Posterior cingulate gyrus (tissue), 11 donors: ENCODE results near the gene FAM120B.
"Not testable (repeated sequence)": the region's sequence is repeated elsewhere in the genome, so short reads cannot be mapped to it uniquely, and the experiment has no call there.

Experiments
- DNase-seq, 10 donors: peaks; one replicate each; pipeline versions ENCODE4 v3.0.0 to v3.0.0-alpha.2; 2020 to 2021; ENCODE audit warnings: mixed read lengths in 3 of 10
- intact Hi-C: fragments of 100-400 bp; cut with DNase I; formaldehyde crosslinking; loops from one replicate; pipeline ENCODE4 v1.15.1; 2023

Gene FAM120B

DNA sequence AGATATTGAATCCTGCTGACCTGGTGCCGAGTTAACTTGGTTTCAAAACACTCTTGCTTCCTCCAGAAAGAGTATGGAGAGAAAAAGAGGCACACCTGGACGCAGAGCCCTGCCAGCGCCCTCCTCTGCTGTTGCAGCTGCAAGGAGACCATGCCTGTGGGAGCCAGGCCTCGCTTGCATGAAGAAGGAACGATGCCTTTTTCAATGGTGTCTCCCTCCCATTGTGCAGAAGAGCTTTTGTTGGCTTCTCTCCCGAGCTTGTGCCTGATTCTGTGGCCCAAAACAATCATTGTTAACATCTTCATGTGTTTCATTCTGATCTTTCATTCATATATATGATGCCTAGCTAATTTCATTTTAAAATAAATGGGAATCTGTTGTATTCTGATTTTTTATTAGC, 98.1 kb downstream of the FAM120B start:
- intact Hi-C loops, result no loop called here
- peak in 2 of 10 donors; percentile 32 to 85 for DNase-seq

DNA sequence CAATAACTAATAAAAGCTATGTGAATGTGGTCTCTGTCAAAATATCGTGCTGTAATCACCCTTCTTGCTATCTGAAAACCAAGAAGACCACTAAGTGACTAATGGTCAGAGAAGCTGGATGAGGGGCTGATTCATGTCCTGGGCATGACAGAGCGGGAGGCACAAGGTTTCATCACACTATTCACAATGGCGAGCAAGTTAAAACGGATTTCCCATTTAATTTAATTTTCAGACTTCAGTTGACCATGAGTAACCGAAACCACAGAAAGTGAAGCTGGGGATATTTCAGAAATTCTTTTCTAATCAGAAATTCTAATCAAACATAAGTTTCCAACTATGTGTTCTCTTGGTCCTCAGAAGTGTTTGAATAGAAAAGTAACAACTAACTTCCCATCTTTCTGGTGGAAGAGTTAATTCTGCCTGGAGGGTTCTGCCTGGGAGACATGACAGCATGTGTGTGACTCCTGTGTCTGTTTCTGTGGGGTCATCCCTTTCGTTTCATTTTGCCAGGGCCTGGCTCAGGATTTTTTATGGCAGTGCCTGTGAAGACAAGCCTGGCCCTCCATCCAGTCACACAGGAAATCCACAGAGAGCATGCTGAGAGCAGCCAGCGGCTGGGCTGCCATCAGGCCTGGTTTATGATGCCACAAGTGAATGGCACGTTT, 98.9 kb downstream of the FAM120B start:
- intact Hi-C loops, result no loop called here

DNA sequence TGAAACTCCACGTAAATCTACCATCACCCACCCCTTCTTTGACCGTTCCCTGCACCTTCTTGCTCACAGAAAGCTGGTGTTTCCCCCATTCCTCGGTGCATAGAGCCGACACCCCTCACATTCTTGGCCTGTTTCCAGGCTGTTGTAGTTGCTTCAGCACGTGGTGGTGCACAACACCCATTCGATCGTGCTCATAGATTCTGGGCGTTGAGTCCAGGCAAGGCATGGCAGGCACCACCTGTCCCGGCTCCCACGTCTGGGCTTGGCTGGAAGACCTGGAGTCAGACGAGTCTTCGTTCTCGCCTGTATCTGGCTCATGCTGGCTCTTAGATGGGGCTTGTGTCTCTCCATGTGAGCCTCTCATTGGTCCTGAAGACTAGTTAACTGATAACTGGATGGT, 100.6 kb downstream of the FAM120B start:
- DNase-seq, result no peak
- intact Hi-C loops, result no loop called here

More for the DNA sequence above, 98.9 kb downstream of the FAM120B start:
- no peak for DNase-seq

DNA sequence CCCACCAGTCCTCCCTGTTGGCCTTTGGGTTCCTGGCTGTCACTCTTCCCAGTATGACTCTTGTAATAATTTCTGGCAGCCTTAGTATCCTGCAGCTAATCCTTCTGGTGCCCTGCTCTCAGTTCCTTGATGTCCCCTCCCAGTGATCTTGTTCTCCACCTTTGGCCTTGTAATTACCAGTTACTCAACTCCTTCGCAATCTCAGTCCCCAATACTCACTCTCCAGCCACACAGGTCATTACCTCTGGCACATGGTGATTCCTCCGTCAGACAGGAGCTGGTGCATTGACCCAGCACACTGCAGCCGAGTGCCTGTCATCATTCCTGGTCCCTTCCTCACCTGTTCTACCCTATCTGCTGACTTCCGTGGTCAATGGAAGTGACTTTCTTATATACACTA, 101.4 kb downstream of the FAM120B start:
- intact Hi-C loops, result no loop called here
- DNase-seq, result no peak

DNA sequence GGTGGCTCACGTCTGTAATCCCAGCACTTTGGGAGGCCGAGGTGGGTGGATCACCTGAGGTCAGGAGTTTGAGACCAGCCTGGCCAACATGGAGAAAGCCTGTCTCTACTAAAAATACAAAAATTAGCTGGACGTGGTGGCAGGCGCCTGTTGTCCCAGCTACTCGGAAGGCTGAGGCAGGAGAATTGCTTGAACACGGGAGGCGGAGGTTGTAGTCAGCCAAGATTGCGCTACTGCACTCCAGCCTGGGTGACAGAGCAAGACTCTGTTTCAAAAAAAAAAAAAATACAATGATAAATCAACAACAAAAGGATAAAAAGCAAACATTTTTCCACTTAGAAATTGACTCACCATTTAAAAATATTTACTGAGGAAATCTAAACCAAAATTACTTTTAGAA, 103.2 kb downstream of the FAM120B start:
- intact Hi-C loops, DNase-seq: not testable (repeated sequence)

DNA sequence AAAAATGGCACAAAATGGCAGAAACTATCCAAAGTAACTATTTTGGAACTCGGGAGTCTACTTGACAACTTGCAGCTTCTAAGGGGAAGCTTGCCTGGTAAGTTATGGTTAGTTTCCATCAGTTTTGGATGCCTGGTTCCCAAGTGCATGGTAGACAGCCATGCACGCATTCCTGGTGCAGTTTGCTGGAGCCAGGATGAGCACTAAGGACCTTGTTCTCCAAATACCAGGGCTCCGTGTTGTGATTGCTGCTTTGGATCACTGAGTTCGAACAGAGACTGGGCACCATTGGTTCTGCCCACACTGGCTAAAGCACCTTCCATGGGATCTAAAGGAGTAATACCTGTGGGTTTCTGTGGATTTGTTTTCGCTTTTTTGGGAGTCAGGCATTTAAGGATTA, 103.7 kb downstream of the FAM120B start:
- intact Hi-C loops, result no loop called here
- DNase-seq, result no peak

DNA sequence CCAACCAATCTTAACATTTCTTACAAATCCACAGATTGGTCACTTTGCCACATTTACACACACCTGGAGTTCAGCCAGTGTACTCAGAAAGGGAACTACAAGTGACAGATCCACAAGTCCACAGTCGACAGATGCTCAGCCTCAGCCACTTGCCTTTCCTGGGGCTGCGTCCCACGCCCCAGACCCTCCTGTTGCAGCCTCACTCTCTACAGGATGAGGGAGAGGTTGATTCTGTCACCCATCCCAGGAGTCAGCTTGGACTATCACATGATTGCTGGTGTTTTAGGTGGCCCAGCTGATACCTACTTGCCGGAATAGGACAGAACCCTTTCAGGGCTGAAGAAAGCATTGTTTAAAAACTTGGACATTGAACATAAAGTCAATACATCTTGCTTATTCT, 108.8 kb downstream of the FAM120B start:
- intact Hi-C loops, result no loop called here
- DNase-seq, result no peak

DNA sequence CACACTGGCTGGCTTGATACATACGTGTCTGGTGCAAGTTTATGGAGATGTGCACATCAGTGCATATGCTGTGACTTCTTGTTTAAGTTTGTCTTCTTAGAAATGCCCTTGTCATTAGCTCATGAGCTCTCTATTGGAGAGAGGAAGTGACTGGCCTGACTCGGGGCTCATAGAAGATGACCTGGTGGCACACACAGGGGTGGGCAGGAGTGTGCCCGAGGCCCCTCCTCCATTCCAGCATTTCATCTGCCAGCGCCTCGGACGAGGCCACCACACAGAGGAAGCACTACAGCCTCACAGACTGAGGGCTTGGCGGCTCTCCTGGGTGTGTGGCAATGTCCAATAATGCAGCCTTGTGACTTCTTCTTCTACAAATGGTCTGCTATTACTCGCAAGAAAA, 109.7 kb downstream of the FAM120B start:
- intact Hi-C loops, result no loop called here
- no peak for DNase-seq

DNA sequence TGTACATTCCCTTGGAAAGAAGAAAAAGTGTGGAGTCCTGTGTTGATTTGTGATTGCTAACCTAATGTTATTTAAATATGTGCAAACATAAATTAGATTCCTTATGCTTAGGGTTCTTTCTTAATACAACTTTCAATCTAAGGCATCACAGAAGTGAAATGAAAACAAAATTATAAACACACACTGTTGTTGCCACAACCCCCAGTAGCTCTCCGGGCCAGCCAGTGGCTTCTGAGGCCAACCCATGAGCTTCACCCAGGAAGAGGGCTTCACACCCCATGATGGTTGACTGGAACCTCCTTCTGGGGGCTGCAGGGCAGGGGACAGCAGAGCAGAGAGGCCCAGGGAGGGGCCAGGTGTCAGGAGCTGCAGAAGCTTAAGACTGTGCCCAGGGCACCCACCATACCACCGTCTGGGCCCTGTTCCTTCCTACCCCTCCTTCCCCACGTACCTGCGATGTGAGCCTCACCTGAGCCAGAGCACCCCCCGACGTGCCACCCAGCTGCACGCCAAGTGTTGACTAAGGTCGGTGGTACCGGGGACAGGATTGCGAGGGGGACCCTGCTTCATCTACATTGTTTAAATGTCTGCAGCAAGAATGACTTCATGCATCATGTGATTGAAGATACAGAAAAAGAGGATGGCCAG, 110.5 kb downstream of the FAM120B start:
- intact Hi-C loops, result no loop called here
- DNase-seq, result peak in 1 of 10 donors; percentile 41

DNA sequence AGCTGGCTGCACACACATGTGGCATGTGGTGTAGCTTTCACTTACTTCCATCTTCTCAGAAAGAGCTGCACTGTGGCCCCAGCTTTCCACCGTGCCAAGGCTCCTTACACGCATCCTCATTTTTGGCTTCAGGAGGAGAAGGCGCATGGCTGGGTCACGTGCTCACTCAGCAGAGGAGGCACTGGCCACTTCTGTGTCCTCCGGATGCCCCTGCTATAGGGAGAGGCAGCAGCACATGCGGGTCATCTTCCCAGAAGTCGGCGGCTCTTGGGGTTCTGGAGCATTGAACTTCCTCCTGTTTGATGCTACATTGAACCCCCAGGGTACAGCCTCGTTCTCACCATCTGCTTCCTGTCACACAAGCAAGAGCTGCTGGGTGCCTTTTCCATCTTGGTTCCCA, 111.3 kb downstream of the FAM120B start:
- no peak for DNase-seq
- intact Hi-C loops, result no loop called here

DNA sequence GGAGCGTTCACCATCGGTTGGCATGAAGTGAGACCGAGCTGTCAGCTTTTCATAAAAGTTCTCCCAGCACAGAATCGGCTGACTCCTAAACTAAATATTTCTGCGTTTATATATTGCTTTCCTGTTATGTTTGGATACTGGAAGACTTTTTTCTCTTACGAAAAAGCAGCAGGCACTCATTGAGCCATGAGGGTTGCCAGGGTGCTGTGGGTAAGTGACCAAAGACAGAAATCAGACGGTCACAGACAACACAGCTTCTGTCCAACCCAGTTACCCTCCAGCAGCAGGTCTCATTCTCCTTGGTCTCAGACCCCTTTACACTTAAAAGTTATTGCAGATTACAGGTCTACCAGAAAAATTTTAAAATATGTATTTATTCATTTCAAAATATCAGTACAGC, 113.7 kb downstream of the FAM120B start:
- intact Hi-C loops, result no loop called here
- no peak for DNase-seq

DNA sequence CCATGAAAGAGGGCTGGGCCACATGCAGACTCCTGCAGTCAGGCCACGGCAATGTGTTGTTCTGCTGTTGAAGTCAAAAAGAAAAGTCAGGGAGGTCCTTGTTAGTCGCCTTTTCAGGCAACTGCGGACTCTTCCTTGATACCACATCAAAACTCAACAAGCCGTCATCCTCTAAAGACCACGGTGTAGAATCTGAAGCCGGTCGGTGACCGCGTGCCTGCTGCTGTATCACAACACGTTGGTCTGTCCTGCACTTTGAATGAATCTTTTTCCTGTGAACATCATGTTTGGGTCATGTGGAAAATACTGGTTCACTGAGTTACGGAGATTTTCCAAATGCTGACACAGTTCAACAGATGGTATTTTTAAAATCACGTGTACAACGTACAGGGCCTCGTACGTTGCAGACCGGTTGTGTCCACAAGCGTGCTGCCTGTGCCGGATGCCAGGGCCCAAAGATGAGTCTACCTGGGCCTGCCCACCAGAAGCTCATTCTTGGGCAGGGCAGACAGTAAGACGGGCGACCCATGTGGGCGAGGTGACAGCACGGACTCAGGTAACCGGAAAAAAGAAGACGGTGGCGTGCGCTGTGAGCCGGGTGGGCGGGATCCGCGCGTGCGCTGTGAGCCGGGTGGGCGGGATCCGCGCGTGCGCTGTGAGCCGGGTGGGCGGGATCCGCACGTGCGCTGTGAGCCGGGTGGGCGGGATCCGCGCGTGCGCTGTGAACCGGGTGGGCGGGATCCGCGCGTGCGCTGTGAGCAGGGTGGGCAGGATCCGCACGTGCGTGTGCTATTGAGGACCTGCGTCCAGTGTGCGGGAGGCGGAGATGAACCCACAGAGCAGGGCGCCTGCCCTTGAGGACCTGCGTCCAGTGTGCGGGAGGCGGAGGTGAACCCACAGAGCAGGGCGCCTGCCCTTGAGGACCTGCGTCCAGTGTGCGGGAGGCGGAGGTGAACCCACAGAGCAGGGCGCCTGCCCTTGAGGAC, 114.5 kb downstream of the FAM120B start:
- intact Hi-C loops, result no loop called here
- no peak for DNase-seq

DNA sequence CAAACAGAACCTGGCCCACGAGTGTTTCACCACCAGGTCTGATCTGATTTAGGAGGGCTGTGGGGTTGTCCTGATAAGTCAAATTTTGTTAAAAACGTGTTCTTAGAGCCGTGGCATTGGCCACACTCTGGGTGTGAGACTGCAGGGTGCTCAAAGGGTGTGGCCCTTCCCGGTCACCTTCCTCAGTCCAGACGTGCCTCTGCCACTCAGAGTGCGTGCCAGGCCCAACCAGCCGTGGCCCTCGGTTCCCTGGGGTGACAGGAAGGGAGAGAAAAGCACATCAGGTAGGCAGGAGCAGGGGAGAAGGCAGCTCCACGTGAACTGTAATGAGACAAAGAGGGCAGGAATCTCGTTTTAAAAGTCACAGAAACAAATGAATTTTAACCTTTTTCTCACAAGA, 115.4 kb downstream of the FAM120B start:
- intact Hi-C loops, result no loop called here
- no peak for DNase-seq

DNA sequence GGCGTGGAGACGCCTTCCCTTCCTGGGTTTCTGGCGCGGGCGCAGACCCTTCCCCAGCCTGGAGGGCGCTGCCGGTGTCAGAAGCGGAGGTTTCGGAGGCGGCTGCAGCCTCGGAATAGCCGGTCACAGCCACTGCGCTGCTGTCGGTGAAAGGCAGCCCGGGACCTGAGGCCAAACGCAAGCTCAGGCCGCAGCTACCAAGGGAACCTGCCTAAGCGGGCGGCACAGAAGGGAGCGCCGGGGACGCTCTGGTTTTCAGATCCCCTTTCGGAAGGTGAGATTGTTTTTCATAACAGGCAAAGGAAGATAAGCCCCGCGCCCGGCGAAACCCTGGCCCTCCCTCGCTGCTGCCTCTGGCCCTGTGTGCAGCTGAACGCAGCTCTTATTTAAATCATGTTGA, 116.5 kb downstream of the FAM120B start:
- intact Hi-C loops, result no loop called here
- no peak for DNase-seq

DNA sequence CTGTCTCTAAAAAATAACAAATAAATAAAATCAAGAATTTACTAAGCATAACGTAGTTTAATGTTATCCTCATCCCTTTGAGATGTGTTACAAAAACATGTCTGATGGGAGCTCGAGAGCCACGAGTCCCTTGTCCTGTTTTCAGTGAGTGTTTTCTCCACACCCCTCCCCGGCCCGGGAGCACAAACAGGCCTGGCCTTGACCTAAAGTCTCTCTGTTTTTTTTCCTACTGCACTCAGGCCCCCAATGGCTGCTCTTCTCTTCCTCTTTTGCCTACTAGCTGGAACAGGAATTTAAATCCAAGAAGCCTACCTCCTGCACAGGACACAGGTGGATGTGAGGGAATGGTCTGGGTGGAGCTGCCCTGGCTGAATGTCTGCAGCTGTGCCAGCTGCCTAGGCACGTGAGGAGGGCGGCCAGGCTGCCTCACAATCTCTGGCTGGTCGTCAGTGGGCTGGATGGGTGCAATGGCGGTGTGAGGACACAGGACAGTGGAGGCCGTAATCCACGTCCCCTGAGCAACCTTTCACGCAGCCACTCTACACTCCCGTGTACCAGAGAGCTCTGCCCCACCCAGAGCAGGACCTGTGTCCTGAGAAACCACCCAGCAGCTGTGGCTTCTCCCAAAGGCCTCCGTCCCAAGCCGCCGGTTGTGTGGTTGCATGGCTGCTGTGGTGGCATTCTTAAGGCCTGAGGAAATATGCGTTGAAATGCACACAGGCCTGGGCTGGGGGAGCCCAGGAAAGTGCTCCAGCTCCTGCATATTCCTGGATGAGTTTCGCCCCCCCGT, 117.5 kb downstream of the FAM120B start:
- peak in 1 of 10 donors; percentile 39 for DNase-seq

DNA sequence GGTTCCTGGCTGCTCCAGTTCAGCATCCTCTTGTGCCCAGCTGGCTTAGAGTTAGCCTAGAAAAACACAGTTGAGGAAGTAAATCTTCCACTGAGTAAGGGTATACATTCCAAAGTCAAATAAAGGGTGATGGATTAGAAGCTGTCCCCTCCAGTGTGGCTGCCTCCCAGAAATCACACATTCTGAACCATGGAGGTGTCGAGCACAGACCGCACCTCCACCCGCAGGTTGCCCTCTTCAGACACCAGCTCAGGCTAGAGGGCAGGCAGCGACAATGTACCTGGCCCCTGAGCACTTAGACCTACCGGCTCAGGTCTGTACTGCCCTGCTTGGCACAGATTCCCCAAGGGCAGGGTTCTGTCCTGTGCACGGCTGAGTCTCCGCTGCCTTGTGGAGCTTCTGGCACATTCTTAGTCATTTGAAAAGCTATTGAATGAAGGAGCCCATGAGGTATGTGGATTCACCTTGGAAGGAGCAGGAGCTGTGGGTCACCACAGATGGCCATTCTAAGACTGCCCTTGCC, 118.1 kb downstream of the FAM120B start:
- intact Hi-C loops, result no loop called here
- DNase-seq, result peak in 1 of 10 donors; percentile 29

More for the DNA sequence above, 117.5 kb downstream of the FAM120B start:
- intact Hi-C loops, result no loop called here

DNA sequence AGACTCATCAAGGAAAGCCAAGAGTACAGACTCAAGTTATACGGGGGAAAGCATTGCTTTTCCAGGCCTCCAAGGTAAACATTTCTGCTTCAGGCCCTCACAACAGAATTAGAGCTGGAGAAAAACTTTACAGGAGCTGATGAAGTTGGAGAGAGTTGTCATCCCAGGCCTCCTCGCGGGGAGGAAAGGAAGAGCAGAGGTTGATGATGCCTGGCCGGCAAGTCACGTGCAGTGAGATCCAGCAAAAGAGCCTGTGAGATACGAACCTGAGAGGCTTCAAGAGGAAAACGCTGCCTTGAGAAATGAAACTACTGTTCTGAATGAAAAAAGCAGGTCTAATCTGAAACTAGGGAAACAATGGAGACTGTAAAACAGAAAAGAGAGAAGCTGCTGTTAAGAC, 122.9 kb downstream of the FAM120B start:
- intact Hi-C loops, result no loop called here
- no peak for DNase-seq

DNA sequence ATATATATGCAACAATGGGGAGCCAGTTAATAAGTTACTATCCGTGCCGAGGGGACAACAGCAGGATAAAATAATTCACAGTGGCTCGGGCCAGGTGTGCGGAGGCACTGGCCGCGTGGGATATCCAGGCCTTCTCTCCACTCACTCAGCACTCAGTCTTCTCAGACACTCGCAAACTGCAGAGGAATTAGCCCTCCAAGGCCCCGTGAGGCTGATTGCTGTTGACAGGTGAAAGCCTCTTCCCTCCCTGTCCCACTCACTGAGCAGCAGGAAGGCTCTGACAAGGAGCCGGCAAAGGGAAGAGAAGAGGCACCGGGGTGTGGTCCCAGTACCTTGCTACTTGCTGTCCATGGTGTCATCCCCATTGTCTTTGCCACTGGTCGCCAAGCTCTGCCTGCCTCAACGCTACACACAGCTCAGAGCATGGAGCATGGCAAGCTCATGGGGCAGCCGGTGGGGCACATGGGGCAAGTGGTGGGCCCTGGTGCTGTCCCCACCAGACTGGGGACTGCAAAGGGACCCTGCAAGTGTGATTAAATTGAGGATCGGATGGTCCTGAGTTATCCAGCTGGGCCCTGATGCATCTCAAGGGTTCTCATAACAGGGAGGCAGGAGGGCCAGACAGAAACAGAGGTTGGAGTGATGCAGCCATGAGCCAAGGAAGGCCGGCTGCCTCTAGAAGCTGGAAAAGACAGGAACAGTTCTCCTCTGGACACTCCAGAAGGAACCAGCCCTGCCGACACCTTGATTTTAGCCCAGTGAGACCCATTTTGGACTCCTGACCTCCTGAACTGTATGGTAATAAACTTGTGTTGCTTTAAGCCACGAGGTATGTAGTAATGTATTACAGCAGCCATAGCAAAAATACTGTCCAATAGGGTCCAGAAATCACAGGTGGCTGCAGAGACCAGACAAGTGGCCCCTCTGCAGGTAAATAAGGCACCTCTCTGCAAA, 126.9 kb downstream of the FAM120B start:
- intact Hi-C loops, result no loop called here
- DNase-seq, result no peak
